GM12872 (cell line): ENCODE data around the gene PRDM2.

ENCODE experiments used
- TF ChIP-seq, protein P1 (sequence below): IDR thresholded peaks from 3 replicates; pipeline ENCODE4 v1.5.1; 2011; ENCODE audit warnings: low read depth, mild to moderate bottlenecking, low read length, moderate library complexity; ENCODE audit not compliant: insufficient read depth

Gene PRDM2

DNA sequence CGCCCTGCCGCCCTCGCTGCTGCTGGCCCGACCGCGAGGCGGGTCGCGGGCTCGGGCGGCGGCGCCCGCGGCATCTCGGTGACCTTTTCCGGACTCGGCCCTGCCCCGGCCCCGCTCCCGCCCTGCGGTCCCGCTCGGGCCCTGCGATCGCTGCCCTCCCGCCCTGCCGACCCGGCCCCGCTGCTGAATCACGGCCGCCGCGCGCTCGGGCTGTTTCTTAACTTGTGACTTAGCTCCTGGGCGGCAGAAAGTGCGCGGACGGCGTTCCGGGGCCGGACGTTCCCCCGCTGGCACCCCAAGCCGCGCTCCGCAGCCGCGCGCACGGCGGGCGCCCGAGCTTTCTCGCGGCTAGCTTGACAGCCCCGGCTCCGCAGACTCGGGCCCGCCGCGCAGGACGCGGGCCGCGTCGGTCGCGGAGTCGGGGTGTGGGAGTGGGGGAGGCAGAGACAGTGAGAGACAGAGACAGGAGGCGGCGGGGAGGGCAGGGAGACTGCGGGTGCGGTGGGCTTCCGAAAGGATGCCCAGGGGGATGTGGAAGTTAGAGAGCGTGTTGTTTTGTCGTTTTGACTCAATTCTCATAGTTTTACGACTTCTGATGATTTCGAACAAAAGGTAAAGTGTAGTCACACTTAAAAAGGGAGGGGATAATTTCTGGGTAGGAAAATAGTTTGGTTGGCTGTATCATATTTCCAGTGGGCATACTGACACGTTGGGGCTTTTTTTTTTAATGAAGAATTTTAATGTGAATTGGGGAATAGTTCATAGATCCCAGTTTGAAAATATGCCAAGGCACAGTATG is 49.8 kb downstream of the PRDM2 start:
- TF ChIP-seq, protein P1, sequence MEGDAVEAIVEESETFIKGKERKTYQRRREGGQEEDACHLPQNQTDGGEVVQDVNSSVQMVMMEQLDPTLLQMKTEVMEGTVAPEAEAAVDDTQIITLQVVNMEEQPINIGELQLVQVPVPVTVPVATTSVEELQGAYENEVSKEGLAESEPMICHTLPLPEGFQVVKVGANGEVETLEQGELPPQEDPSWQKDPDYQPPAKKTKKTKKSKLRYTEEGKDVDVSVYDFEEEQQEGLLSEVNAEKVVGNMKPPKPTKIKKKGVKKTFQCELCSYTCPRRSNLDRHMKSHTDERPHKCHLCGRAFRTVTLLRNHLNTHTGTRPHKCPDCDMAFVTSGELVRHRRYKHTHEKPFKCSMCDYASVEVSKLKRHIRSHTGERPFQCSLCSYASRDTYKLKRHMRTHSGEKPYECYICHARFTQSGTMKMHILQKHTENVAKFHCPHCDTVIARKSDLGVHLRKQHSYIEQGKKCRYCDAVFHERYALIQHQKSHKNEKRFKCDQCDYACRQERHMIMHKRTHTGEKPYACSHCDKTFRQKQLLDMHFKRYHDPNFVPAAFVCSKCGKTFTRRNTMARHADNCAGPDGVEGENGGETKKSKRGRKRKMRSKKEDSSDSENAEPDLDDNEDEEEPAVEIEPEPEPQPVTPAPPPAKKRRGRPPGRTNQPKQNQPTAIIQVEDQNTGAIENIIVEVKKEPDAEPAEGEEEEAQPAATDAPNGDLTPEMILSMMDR, result no peak

DNA sequence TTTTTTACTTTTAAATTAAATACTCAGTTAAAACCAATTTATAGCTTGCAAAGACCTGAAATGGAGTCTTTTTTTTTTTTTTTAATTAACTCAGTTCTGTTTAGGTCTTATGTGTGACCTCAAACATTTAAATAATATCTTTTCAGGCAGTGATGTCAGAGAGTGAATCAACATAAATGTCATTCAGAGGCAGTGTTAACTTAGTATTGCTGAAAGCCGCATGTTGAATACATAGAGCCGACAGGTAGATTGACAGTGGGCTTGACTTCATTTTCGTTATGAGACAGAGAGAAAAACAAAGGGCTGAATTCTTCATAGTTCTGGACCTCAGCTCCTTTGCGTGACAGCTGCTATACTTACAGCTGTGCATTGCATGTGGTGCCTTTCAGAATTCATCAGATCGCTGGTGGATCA is 51.5 kb downstream of the PRDM2 start:
- TF ChIP-seq, protein P1, result no peak

DNA sequence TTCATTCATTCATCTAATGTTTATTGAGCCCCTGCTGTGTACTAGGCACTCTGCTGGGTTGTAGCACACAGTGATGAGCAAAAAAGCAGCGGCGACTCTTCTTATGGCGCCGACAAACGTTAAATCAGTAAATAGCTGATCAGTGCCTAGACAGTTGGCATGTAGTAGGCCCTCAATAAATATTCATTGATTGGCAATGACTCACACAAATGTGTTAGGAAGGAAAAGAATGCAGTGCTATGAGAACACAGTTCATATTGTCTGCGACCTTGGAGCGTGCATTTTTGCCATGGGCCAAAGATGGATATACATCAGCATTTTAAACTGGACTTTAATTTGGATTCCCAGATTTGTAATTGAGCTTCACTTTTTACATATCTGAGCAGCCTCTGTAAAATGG is 52.0 kb downstream of the PRDM2 start:
- TF ChIP-seq, protein P1, result no peak

DNA sequence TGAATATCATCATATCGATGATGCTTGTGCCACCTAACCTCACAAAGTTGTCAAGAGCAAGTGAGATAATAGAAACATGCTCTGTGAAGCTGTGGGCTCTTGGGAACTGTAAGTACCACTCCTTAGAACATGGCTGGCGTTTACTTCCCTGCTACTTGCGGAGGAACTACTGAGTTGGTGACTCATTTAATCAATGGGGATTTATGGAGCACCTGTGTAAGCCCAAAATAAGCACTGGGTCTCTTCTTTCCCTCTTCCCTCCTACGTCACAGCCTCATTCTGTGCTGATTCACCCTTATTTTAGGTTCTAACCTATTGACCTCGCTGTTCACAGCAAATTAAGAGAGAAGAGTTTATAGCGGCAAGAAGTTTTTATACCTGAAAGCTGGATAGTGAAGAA is 52.9 kb downstream of the PRDM2 start:
- TF ChIP-seq, protein P1, result no peak

GRCh38 chr1:13753636-13754402 is 53.8 kb downstream of the PRDM2 start:
- TF ChIP-seq, protein P1, result no peak

GRCh38 chr1:13754510-13755103 is 54.6 kb downstream of the PRDM2 start:
- TF ChIP-seq, protein P1, result no peak
